Skeletal muscle tissue (tissue), 4 donors: ENCODE results near the gene FAM135A. TPM values are rescaled to one million over a fixed set of nuclear protein-coding genes. Genes with fewer than 3 reads are reported as not detected.
"Not testable (repeated sequence)": the region's sequence is repeated elsewhere in the genome, so short reads cannot be mapped to it uniquely, and the experiment has no call there.

ENCODE experiments used
- H3K27ac ChIP-seq: one replicate; pipeline ENCODE4 v1.7.0; 2013; ENCODE audit warnings: mild to moderate bottlenecking, low read depth, low read length, inconsistent platforms
- H3K27me3 ChIP-seq, 3 donors: one replicate each; pipeline ENCODE4 v1.7.0; 2013; ENCODE audit warnings: low read length in 3 of 3; ENCODE audit not compliant: control insufficient read depth in 3 of 3, insufficient read depth in 3 of 3
- H3K36me3 ChIP-seq, 3 donors: one replicate each; pipeline ENCODE4 v1.7.0; 2013; ENCODE audit warnings: low read length in 3 of 3; ENCODE audit not compliant: control insufficient read depth in 3 of 3, insufficient read depth in 3 of 3
- H3K4me1 ChIP-seq, 3 donors: one replicate each; pipeline ENCODE4 v1.7.0; 2013; ENCODE audit warnings: low read length in 3 of 3, mild to moderate bottlenecking in 3 of 3; ENCODE audit not compliant: control insufficient read depth in 3 of 3, insufficient read depth in 3 of 3
- H3K4me3 ChIP-seq, 3 donors: one replicate each; pipeline ENCODE4 v1.7.0; 2013; ENCODE audit warnings: low read length in 3 of 3
- H3K9ac ChIP-seq, 3 donors: one replicate each; pipeline ENCODE4 v1.7.0; 2013; ENCODE audit warnings: low read length in 3 of 3, mild to moderate bottlenecking in 3 of 3, moderate library complexity in 2 of 3, low read depth in 1 of 3
- H3K9me3 ChIP-seq, 3 donors: one replicate each; pipeline ENCODE4 v1.7.0; 2013; ENCODE audit warnings: low read length in 3 of 3; ENCODE audit not compliant: control insufficient read depth in 3 of 3
- total RNA-seq: library from RNA; depleted of rRNA; stranded (reverse); fragments of >200 nt; gene quantifications from one replicate; pipeline ENCODE4 v1.2.3, GENCODE V29; 2014
- donor health status: Osteomylitis.

The FAM135A gene
- total RNA-seq, 1 donor from 2014 or later: 41.8 TPM

GRCh38 chr6:70456735-70457134 is 43.4 kb downstream of the FAM135A start:
- no peak overlapping the region for H3K4me3 ChIP-seq
- no peak overlapping the region for H3K9ac ChIP-seq
- H3K27ac ChIP-seq: no peak overlapping the region
- H3K27me3 ChIP-seq: no peaks in the 10 kb centered on the region
- H3K36me3 ChIP-seq: no peaks in the 10 kb centered on the region
- H3K9me3 ChIP-seq: no peaks in the 10 kb centered on the region
- no peaks in the 10 kb centered on the region for H3K4me1 ChIP-seq

GRCh38 chr6:70459235-70459634 is 45.9 kb downstream of the FAM135A start:
- no peaks in the 10 kb centered on the region for H3K36me3 ChIP-seq
- H3K27me3 ChIP-seq: no peaks in the 10 kb centered on the region
- no peaks in the 10 kb centered on the region for H3K9me3 ChIP-seq
- no peak overlapping the region for H3K9ac ChIP-seq
- no peaks in the 10 kb centered on the region for H3K4me1 ChIP-seq
- H3K4me3 ChIP-seq: no peak overlapping the region
- no peak overlapping the region for H3K27ac ChIP-seq

GRCh38 chr6:70459699-70460098 is 46.4 kb downstream of the FAM135A start:
- H3K4me3 ChIP-seq, H3K9me3 ChIP-seq, H3K27me3 ChIP-seq, H3K27ac ChIP-seq, H3K4me1 ChIP-seq, H3K9ac ChIP-seq, H3K36me3 ChIP-seq: not testable (repeated sequence)

- no peak overlapping the region for H3K27ac ChIP-seq
- no peaks in the 10 kb centered on the region for H3K9me3 ChIP-seq
- H3K9ac ChIP-seq: no peak overlapping the region
- no peaks in the 10 kb centered on the region for H3K4me1 ChIP-seq
- H3K27me3 ChIP-seq: no peaks in the 10 kb centered on the region
- H3K36me3 ChIP-seq: peaks cover 4 to 9% (median 6%) of the 10 kb centered on the region in 3 donors
- no peak overlapping the region for H3K4me3 ChIP-seq
Observed at GRCh38 chr6:70470016-70470415, 56.7 kb downstream of the FAM135A start.

GRCh38 chr6:70470510-70470909 is 57.2 kb downstream of the FAM135A start:
- not testable (repeated sequence) for H3K36me3 ChIP-seq

GRCh38 chr6:70474751-70475150 is 61.4 kb downstream of the FAM135A start:
- Histone ChIP-seq H3K36me3 (peaks cover 5 to 17% (median 13%) of the 10 kb centered on the region in 3 donors), H3K4me3 (no peak overlapping the region), H3K27me3 (no peaks in the 10 kb centered on the region), H3K4me1 (no peaks in the 10 kb centered on the region), H3K27ac (no peak overlapping the region), H3K9me3 (no peaks in the 10 kb centered on the region), H3K9ac (no peak overlapping the region)

More at GRCh38 chr6:70470510-70470909, 57.2 kb downstream of the FAM135A start:
- not testable (repeated sequence) for H3K4me3 ChIP-seq, H3K4me1 ChIP-seq, H3K27me3 ChIP-seq, H3K9me3 ChIP-seq, H3K27ac ChIP-seq, H3K9ac ChIP-seq

GRCh38 chr6:70479236-70479635 is 65.9 kb downstream of the FAM135A start:
- H3K9ac ChIP-seq: no peak overlapping the region
- H3K27me3 ChIP-seq: no peaks in the 10 kb centered on the region
- H3K9me3 ChIP-seq: no peaks in the 10 kb centered on the region
- no peaks in the 10 kb centered on the region for H3K4me1 ChIP-seq
- no peak overlapping the region for H3K27ac ChIP-seq
- no peak overlapping the region for H3K4me3 ChIP-seq
- peaks cover 2 to 19% (median 4%) of the 10 kb centered on the region in 3 donors for H3K36me3 ChIP-seq

- H3K4me1 ChIP-seq, H3K9ac ChIP-seq, H3K27me3 ChIP-seq, H3K9me3 ChIP-seq, H3K4me3 ChIP-seq, H3K36me3 ChIP-seq, H3K27ac ChIP-seq: not testable (repeated sequence)
Observed at GRCh38 chr6:70486638-70487037, 73.3 kb downstream of the FAM135A start.

GRCh38 chr6:70489364-70489763 is 76.1 kb downstream of the FAM135A start:
- Histone ChIP-seq H3K9ac (no peak overlapping the region), H3K4me3 (no peak overlapping the region), H3K27ac (no peak overlapping the region), H3K4me1 (no peaks in the 10 kb centered on the region), H3K9me3 (no peaks in the 10 kb centered on the region), H3K36me3 (peaks cover 0 to 3% (median 0%) of the 10 kb centered on the region in 3 donors), H3K27me3 (no peaks in the 10 kb centered on the region)

GRCh38 chr6:70494833-70495232 is 81.5 kb downstream of the FAM135A start:
- Histone ChIP-seq H3K9ac (no peak overlapping the region), H3K36me3 (no peaks in the 10 kb centered on the region), H3K4me1 (no peaks in the 10 kb centered on the region), H3K27ac (no peak overlapping the region), H3K27me3 (no peaks in the 10 kb centered on the region), H3K9me3 (no peaks in the 10 kb centered on the region), H3K4me3 (no peak overlapping the region)

GRCh38 chr6:70495790-70496189 is 82.5 kb downstream of the FAM135A start:
- not testable (repeated sequence) for H3K27ac ChIP-seq, H3K9ac ChIP-seq, H3K27me3 ChIP-seq, H3K9me3 ChIP-seq, H3K4me3 ChIP-seq, H3K4me1 ChIP-seq, H3K36me3 ChIP-seq
